Smooth muscle cell (in vitro differentiated cells): ENCODE data around the gene NDUFB2. TPM values are rescaled to one million over a fixed set of nuclear protein-coding genes. Genes with fewer than 3 reads are reported as not detected.

ENCODE experiments used
- DNase-seq: peaks from one replicate; lab custom pipeline; 2025; ENCODE audit not compliant: unreplicated experiment; lab: John Stamatoyannopoulos, UW
- H2AFZ ChIP-seq: fragments of 200-600 bp; sonication (generic); 2 replicates; pipeline ENCODE4 v1.6.0; 2016; ENCODE audit warnings: antibody characterized with exemption, low read depth, mild to moderate bottlenecking
- H3F3A ChIP-seq: fragments of 200-600 bp; sonication (generic); 2 replicates; pipeline ENCODE4 v1.6.0; 2017; ENCODE audit warnings: antibody characterized with exemption, low read depth
- H3K27ac ChIP-seq: fragments of 200-600 bp; sonication (generic); 2 replicates; pipeline ENCODE4 v1.5.1; 2016; ENCODE audit warnings: low read depth, mild to moderate bottlenecking
- H3K27me3 ChIP-seq: fragments of 200-600 bp; sonication (generic); 2 replicates; pipeline ENCODE4 v1.6.1; 2016; ENCODE audit warnings: low read depth, mild to moderate bottlenecking
- H3K36me3 ChIP-seq: fragments of 200-600 bp; sonication (generic); 2 replicates; pipeline ENCODE4 v1.5.1; 2016; ENCODE audit warnings: low read depth
- H3K4me1 ChIP-seq: fragments of 200-600 bp; sonication (generic); 2 replicates; pipeline ENCODE4 v1.5.1; 2016; ENCODE audit warnings: low read depth
- H3K4me2 ChIP-seq: fragments of 200-600 bp; sonication (generic); 2 replicates; pipeline ENCODE4 v1.6.0; 2016; ENCODE audit warnings: mild to moderate bottlenecking
- H3K4me3 ChIP-seq: fragments of 200-600 bp; sonication (generic); 2 replicates; pipeline ENCODE4 v1.5.1; 2016; ENCODE audit warnings: mild to moderate bottlenecking
- H3K79me2 ChIP-seq: fragments of 200-600 bp; sonication (generic); 2 replicates; pipeline ENCODE4 v1.6.0; 2016; ENCODE audit warnings: low read depth, mild to moderate bottlenecking
- H3K9ac ChIP-seq: fragments of 200-600 bp; sonication (generic); 2 replicates; pipeline ENCODE4 v1.6.0; 2016; ENCODE audit warnings: low read depth
- H3K9me3 ChIP-seq: fragments of 200-600 bp; sonication (generic); replicated peaks from 2 replicates; pipeline ENCODE4 v1.5.1; 2016; ENCODE audit warnings: low read depth
- H4K20me1 ChIP-seq: fragments of 200-600 bp; sonication (generic); 2 replicates; pipeline ENCODE4 v1.6.0; 2016; ENCODE audit warnings: low read depth
- WGBS: methylation state at CpG from one replicate; pipeline ENCODE4 v1.1.7; 2016; ENCODE audit warnings: low lambda C conversion rate; 5-methylcytosine and 5-hydroxymethylcytosine counted together
- polyA plus RNA-seq: library from polyadenylated mRNA; unstranded; fragments of >200 nt; fragmentation: Nextera tagmentation; extraction: Ambion mirVana; gene quantifications from 2 replicates; pipeline ENCODE4 v1.2.1, GENCODE V29; 2016
- total RNA-seq: library from RNA; depleted of rRNA; stranded (reverse); fragments of >200 nt; gene quantifications from 2 replicates; pipeline ENCODE4 v1.2.3, GENCODE V29; 2014
- TF ChIP-seq, protein P1 (sequence below): fragments of 200-600 bp; sonication (generic); IDR thresholded peaks from 2 replicates; pipeline ENCODE4 v1.5.1; 2017; ENCODE audit warnings: borderline replicate concordance, mild to moderate bottlenecking, antibody characterized with exemption; ENCODE audit not compliant: insufficient read depth, poor library complexity, severe bottlenecking

Gene NDUFB2
- total and polyA plus RNA-seq, 2 experiments from 2014 or later: 376 to 380 TPM

- no peaks in the 10 kb centered on the region for H3K4me1 ChIP-seq
- no peaks in the 10 kb centered on the region for H3K9me3 ChIP-seq
- no peaks in the 10 kb centered on the region for H3F3A ChIP-seq
- TF ChIP-seq, protein P1, sequence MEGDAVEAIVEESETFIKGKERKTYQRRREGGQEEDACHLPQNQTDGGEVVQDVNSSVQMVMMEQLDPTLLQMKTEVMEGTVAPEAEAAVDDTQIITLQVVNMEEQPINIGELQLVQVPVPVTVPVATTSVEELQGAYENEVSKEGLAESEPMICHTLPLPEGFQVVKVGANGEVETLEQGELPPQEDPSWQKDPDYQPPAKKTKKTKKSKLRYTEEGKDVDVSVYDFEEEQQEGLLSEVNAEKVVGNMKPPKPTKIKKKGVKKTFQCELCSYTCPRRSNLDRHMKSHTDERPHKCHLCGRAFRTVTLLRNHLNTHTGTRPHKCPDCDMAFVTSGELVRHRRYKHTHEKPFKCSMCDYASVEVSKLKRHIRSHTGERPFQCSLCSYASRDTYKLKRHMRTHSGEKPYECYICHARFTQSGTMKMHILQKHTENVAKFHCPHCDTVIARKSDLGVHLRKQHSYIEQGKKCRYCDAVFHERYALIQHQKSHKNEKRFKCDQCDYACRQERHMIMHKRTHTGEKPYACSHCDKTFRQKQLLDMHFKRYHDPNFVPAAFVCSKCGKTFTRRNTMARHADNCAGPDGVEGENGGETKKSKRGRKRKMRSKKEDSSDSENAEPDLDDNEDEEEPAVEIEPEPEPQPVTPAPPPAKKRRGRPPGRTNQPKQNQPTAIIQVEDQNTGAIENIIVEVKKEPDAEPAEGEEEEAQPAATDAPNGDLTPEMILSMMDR: no peak
- no peaks in the 10 kb centered on the region for H3K36me3 ChIP-seq
- no peaks in the 10 kb centered on the region for H3K27me3 ChIP-seq
- no peak overlapping the region for H3K9ac ChIP-seq
- no peak for DNase-seq
- no peaks in the 10 kb centered on the region for H4K20me1 ChIP-seq
- no peak overlapping the region for H2AFZ ChIP-seq
- no peak overlapping the region for H3K4me3 ChIP-seq
- H3K27ac ChIP-seq: no peak overlapping the region
- H3K79me2 ChIP-seq: no peaks in the 10 kb centered on the region
- 93% methylated on average over 16 of the region's 16 CpGs for WGBS
- peak overlapping the region; percentile 58 for H3K4me2 ChIP-seq
Measured at GRCh38 chr7:140655511-140656408, 40.7 kb upstream of the NDUFB2 start.

DNA sequence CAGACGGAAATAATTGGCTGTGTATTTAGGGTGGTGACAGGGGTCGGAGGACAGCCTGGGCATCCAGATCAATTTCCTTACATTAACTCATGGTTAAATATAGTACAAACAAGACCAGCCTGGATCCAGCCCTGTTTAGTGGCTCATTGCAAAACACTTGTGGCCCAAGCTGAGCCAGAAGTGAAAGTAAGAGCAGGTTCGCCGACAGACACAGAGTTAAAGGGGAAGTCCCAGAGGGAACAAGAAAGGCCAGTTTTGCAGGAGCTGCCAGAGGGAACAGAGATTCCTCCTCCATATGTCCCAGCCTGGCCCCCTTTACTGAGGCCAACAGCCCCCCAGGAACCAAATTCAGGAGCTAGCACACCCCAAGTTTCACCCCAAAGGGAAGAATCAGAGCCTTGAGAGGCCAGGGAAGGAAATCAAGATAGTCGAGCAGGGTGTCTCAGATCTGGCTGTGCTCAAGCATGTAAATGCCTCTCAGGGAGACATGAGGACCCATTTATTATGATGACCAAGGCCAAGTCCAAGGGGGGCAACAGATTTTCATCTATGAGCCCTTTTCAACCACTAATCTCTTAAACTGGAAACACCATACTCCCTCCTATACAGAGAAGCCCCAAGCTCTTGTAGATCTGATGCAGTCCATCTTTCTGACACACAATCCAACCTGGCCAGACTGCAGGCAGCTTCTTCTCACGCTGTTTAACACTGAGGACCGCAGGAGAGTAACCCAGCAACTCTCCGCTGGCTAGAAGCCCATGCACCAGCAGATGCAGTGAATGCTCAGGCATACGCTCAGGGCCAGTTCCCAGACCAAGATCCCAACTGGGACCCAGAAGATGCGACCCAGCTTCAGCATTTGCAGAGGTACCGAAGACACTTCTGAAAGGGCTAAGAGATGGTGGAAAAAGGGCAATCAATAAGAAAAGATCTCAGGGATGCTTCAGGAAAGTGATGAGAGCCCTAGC, 39.7 kb upstream of the NDUFB2 start:
- no peak for DNase-seq

DNA sequence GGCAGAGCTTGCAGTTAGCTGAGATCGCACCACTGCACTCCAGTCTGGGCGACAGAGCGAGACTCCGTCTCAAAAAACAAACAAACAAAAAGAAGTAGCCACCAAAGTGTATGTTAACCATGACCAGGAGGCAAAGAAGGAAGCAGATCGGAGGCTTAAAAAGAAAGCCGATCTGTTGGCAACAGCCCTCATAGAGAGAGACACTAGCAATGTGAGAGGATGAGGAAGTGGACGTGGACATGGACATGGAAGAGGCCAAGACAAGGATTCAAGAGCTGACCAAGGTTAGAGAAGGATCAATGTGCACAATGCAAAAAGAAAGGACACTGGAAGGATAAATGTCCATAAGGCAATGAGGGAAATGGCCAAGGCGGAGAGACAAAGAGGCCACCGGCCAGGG, 38.6 kb upstream of the NDUFB2 start:
- 93% methylated on average over 9 of the region's 9 CpGs for WGBS
- Histone ChIP-seq H2AFZ (no peak overlapping the region), H3K36me3 (no peaks in the 10 kb centered on the region), H4K20me1 (no peaks in the 10 kb centered on the region), H3K9me3 (no peaks in the 10 kb centered on the region), H3K27ac (no peak overlapping the region), H3K4me3 (no peak overlapping the region), H3K4me2 (no peak overlapping the region), H3K79me2 (no peaks in the 10 kb centered on the region), H3F3A (no peaks in the 10 kb centered on the region), H3K4me1 (no peaks in the 10 kb centered on the region), H3K9ac (no peak overlapping the region), H3K27me3 (no peaks in the 10 kb centered on the region)
- DNase-seq: no peak
- TF ChIP-seq, protein P1: no peak

More for the DNA sequence above, 39.7 kb upstream of the NDUFB2 start:
- peak overlapping the region; percentile 47 for H2AFZ ChIP-seq
- 83% methylated on average over 11 of the region's 11 CpGs for WGBS
- no peaks in the 10 kb centered on the region for H4K20me1 ChIP-seq
- H3K9me3 ChIP-seq: no peaks in the 10 kb centered on the region
- TF ChIP-seq, protein P1: no peak
- no peak overlapping the region for H3K27ac ChIP-seq
- H3K4me3 ChIP-seq: no peak overlapping the region
- H3K4me1 ChIP-seq: no peaks in the 10 kb centered on the region
- no peak overlapping the region for H3K9ac ChIP-seq
- no peaks in the 10 kb centered on the region for H3K27me3 ChIP-seq
- no peaks in the 10 kb centered on the region for H3K79me2 ChIP-seq
- H3K4me2 ChIP-seq: peak overlapping the region; percentile 58
- no peaks in the 10 kb centered on the region for H3K36me3 ChIP-seq
- no peaks in the 10 kb centered on the region for H3F3A ChIP-seq
